Measurements from ENCODE around the gene ABRACL.
A peak's percentile ranks its signal among the peaks of the same experiment; 100 is the strongest.

The ABRACL gene

DNA sequence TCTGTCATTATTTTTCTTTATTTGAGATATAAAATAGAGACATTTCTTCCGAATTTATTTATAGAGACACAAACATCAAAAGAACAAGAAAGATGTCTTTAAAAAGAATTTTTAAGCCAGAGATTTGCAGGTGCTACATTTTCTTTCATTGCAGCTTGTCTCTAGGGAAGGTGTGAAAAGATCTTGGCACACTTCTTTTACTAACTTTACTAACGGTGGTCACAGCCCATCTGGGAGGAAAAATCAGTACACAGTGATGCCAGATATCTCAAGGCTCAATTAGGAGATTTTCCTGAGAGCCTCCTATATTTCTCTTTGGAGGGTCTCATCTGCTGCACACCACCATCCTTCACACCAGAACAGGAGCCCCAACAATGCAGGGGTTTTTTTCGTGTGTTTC, 29.5 kb downstream of the ABRACL start:
- no peak for DNase-seq

DNA sequence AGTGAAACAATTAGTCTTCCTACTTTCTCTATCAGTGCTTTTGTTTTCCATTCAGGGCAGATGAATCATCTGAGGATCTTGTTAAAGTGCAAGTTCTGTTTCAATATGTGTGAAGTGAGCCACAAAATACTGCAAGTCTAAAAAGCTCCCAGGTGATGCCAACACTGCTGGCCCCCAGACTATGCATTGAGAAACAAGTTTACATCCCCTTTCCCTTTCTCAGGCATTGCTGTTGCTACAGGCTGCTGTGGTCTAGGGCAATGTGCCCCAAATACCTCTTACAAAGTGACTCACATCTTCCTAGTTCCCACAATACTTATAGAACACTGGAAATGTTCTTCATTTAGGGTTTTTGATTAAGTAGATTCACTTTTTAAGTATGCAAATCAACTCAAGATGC, 31.8 kb downstream of the ABRACL start:
- peak; percentile 15 for DNase-seq

DNA sequence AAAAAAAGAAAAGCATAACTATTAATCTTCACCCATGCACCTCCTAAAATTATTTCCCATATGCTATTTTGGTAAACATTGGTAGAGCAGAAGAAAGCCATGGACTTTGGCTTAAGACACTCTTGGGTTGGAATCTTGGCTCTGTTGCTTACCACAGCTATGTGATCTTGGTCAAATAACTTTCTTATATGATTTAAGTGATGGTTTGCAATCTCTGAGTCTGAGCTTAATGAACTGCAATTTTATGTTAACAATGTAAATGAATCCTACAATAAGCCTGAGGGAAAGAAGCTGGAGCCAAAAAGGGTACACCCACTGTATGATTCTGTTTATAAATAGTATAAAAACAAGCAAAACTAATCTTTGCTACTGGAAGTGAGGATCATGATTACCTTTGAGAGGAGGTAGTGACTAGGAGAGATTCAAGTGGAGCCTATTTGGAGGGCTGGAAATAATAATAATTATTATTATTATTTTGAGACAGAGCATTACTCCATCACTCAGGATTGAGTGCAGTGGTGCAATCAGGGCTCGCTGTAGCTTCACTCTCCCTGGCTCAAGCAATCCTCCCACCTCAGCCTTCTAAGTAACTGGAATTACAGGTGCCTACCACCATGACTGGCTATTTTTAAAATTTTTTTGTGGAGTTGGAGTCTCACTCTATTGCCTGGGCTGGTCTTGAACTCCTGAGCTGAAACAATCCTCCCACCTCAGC, 34.5 kb downstream of the ABRACL start:
- no peak for DNase-seq

DNA sequence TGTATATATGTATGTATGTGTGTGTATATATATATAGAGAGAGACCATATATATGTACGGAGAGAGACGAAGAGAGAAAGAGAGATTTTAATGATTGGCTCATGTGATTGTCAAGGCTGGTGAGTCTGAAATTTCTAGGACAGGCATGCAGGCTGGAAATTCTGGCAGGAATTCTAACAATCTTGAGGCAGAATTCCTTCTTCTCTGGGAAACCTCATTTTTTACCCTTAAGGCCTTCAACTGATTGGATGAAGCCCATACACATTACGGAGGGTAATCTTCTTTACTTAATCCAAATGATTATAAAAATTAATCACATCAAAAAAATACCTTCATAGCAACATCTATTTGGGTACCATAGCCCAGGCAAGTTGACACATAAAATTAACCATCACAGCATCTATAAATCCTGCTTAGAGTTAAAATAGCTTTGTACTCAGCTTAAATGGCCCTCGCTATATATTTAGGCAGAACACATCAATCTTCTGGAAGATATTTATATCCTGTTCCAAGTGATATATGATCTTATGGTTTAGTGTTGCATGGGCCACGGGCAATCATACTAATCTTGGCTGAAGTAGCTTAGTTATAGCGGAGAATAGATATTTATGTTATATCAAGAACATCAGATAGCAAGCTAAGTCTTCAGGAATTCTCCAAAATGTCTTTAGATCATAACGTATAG, 36.6 kb downstream of the ABRACL start:
- DNase-seq = no peak

DNA sequence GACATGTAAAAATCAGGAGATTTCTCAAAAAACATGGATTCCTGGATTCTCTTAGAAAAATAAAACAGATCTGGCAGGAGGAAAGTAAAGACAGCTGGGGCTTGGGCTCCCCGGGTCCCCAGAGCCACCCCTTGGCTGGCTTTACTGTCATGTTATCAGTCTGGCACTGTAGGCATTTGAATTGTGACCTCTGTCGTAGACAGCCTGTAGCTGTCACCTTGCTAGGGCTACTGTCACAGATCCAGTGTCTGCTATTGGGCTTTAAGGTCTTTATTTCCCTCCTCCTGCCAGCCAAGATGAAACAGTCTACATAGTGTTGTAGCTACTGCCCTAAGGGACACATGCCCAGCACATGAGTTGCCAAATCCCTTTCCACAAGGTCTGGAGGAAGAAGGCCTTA, 37.5 kb downstream of the ABRACL start:
- DNase-seq = no peak

DNA sequence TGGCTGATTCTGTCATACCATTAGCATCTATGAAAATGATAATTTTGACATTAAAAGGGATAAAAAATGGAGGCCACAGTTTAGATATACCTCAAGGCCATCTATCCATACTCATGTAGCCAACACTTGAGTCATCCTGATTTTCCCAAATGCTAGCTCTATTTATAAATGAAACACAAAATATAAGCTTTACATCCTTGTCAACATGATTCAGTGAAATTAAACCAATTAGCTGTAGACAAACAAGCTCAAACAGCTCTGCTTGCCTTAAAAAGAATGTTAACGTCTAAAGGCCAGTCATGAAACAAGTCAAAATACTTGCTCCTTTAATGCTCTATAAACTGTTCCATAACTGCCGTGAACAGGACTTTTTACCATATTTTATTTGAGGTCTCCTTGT, 40.3 kb downstream of the ABRACL start:
- DNase-seq = no peak

DNA sequence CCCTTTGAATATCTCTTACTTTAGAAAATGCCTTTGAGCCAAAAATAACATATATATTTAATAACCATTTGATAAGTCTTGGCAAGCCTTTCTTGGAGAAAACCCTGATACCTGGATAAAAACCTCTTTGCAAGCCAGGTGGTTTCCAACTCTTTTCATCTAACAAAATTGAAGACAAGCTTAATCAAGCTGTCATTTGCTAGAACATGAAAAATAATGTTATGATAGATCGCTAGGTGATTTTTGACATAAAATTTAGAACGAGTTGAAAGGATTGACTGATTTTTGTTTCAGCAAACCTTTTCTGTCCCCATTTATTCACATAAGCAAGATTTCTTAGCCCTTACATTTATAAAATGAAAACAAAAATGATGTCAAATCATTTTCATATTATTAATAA, 44.6 kb downstream of the ABRACL start:
- DNase-seq = no peak

DNA sequence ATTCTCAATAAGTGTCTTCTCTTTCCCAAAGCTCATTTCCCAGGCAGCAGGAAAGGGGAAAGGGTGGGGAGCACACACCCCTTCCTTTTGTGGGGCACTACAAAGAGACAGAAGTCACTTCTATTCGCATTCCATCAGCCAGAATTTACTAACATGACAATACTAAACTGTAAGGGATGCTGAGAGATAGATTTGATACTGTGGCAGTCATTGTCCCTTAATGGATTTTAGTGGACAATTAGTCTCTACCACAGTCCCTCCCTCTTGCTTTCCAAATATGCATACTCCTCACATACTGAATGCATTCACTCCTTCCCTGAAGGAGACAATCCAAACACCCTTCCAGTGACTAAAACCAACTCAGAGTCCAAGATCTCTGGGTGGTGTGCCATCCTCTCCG, 50.5 kb downstream of the ABRACL start:
- no peak for DNase-seq

DNA sequence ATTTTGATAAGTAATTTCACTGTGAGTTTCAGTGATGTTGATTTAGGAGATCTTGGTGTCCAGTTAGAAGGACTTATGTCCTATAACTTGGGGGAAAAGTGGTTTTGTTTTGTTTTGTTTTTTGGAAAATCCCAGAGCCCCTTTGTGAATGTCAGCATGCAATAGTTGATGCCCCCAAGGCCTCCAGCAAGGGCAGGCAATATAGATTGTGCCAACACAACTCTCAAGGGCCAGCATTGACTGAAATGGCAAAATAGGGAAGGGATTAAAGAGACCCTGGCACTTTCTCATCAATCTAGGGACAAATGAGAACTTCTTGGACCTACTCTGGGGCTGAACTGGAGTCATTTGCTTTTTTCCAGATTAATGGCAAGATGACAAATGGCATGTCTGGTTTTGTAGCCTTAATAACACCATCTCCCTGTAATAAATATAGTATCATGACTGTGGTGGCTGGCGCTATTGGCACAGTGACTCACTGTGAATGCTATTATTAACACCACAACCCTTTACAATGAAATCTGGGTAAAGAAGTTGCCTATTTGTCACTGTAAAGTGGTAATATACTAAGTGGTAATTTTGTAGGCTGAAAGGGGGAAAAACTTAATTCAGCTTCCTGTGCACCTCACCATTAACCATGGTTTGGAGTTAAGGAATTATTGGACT, 51.8 kb downstream of the ABRACL start:
- no peak for DNase-seq

DNA sequence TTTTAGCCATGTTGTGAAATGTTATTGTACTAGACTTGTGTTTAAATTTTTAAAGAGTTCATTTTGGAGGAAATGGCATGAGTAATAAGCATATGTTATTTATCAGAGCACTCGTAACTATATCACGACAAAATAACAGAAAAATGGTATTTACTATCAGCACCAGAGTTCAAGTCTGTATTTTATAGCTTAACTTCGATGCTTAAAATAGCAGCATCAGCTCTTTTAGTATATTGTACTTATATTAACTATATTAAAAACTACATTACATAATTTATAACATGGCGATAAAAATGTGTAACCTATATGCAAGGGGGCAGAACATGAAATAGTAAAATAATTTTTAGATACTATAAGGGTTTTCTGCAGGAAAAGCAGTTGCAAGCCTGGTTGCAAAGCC, 52.9 kb downstream of the ABRACL start:
- no peak for DNase-seq

DNA sequence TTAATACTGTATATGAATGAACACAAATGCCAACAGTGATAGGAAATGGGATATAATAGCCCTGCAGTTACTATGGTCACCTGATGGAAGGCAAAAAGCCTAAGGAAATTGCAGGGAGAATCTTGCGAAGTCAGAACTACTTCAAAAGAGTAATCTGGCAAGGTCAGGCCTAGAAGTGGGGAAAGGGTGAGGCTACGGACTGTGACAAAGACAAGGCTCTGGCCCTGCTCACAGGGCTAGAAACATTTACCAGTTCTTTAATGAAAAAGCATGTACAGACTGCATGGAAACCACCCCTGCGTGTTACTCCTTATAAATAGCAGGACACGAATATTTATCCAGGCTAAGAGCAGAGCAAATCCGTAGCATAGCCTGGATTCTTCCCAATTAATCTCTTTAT, 53.8 kb downstream of the ABRACL start:
- no peak for DNase-seq

DNA sequence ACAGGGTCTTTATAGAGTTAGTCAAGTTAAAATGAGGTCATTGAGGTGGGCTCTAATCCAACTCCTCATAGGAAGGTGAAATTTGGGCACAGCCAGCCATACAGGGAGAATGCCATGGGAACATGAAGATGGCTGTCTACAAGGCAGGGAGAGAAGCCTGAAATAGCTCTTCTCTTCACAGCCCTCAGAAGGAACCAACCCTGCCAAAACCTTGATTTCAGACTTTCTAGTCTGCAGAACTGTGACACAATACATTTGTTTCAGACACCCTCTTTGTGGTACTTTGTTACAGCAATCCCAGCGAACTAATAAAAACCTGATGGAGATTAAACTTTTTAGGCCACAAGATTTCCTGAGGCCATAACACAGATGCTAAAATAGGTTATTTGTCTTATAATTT, 63.3 kb downstream of the ABRACL start:
- DNase-seq = no peak

All from hematopoietic multipotent progenitor cell treated with erythropoietin and hydrocortisone succinate and interleukin-3 and kit ligand, for 4 days (in vitro differentiated cells).